ENCODE measurements around the gene PEBP1. TPM values are rescaled to one million over a fixed set of nuclear protein-coding genes. Genes with fewer than 3 reads are reported as not detected.

PEBP1 gene
- total and polyA plus RNA-seq, 8 donors: 105 to 303 (median 205) TPM

DNA sequence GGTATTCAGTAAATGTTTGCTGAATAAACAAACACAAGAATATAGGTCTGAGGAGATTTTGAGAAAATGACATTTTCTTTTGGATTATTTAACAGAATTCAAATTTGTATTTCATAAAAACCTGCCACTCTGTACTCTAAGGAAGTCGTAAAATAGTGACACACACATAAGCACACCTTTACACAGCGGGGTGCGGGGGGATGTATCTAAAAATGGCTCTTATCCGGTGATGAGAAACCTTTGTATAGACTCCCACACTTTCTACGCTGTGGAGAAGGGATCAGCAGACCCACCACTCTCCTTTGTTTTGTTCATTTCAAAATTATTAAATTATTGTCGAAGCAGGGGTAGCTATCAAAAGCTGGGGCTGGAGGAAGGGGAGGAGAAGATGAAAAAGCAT, 58.0 kb downstream of the PEBP1 start:
- H3K36me3 ChIP-seq: peaks cover 8 to 59% (median 44%) of the 10 kb centered on the region in 4 donors
- peaks cover 0 to 18% (median 7%) of the 10 kb centered on the region in 4 donors for H3K4me1 ChIP-seq
- intact Hi-C loops (cut with DNase I; ENCODE audit: low total_unique reads): no loop called here
- H3K27me3 ChIP-seq: no peaks in the 10 kb centered on the region
- no peak overlapping the region for H3K27ac ChIP-seq
- WGBS, 5 donors: 95 to 98% (median 96%) methylated on average over 6 of the region's 6 CpGs
- TF ChIP-seq CTCF (IDR thresholded peaks at IDR 0.05): no peak
- TF ChIP-seq POLR2AphosphoS5 (IDR thresholded peaks at IDR 0.05): no peak
- TF ChIP-seq EP300 (IDR thresholded peaks at IDR 0.05): no peak
- TF ChIP-seq POLR2A (IDR thresholded peaks at IDR 0.05): no peak
- H3K4me3 ChIP-seq: no peak overlapping the region
- DNase-seq: no peak
- H3K9me3 ChIP-seq: no peaks in the 10 kb centered on the region

Other genes with a start within 250 kb of the PEBP1 start
- 1 to 10 TPM in 2 of 5 donors, under 1 TPM in 2, not detected in 1; 0.14 to 1.4 (median 0.85) TPM for gene KSR2, start 167.1 kb upstream of the PEBP1 start, total RNA-seq
- under 1 TPM in 2 of 3 donors, not detected in 1; 0.03 to 0.06 TPM for gene KSR2, start 167.1 kb upstream of the PEBP1 start, polyA plus RNA-seq
- 100 to 1,000 TPM in 1 of 5 donors, 10 to 100 TPM in 2, 1 to 10 TPM in 1, not detected in 1; 1.3 to 238 (median 20.6) TPM for gene RFC5, start 119.4 kb upstream of the PEBP1 start, total RNA-seq
- 10 to 100 TPM in 1 of 3 donors, 1 to 10 TPM in 2; 7.1 to 10.7 (median 9.0) TPM for gene RFC5, start 119.4 kb upstream of the PEBP1 start, polyA plus RNA-seq
- gene WSB2, start 74.9 kb upstream of the PEBP1 start, total RNA-seq: 100 to 1,000 TPM in 3 of 5 donors, 10 to 100 TPM in 2; 58.9 to 110 (median 101) TPM
- gene WSB2, start 74.9 kb upstream of the PEBP1 start, polyA plus RNA-seq: 10 to 100 TPM; 32.4 to 80.1 (median 79.7) TPM
- 100 to 1,000 TPM in 2 of 5 donors, 10 to 100 TPM in 2, 1 to 10 TPM in 1; 9.3 to 300 (median 35.5) TPM for gene VSIG10, start 32.1 kb upstream of the PEBP1 start, total RNA-seq
- gene VSIG10, start 32.1 kb upstream of the PEBP1 start, polyA plus RNA-seq: 10 to 100 TPM in 2 of 3 donors, 1 to 10 TPM in 1; 8.3 to 16.8 (median 13.0) TPM
- 100 to 1,000 TPM in 1 of 5 donors, 10 to 100 TPM in 4; 14.2 to 131 (median 49.4) TPM for gene TAOK3, start 236.8 kb downstream of the PEBP1 start, total RNA-seq
- gene TAOK3, start 236.8 kb downstream of the PEBP1 start, polyA plus RNA-seq: 10 to 100 TPM in 2 of 3 donors, 1 to 10 TPM in 1; 7.5 to 12.3 (median 11.6) TPM
- 100 to 1,000 TPM in 1 of 5 donors, 10 to 100 TPM in 4; 22.6 to 122 (median 71.8) TPM for gene SUDS3, start 240.4 kb downstream of the PEBP1 start, total RNA-seq
- 10 to 100 TPM; 10.8 to 15.4 (median 11.5) TPM for gene SUDS3, start 240.4 kb downstream of the PEBP1 start, polyA plus RNA-seq

Data from stomach (tissue), 9 donors.